Activated naive CD4-positive, alpha-beta T cell (primary cell): ENCODE measurements around the gene CC2D1A.

Source experiments
- DNase-seq, 4 experiments: peaks; one replicate each; lab custom pipeline; 2025; lab: John Stamatoyannopoulos, UW

CC2D1A gene

GRCh38 chr19:13937479-13938300 is 31.7 kb downstream of the CC2D1A start:
- DNase-seq = no peak

GRCh38 chr19:13938301-13939064 is 32.5 kb downstream of the CC2D1A start, which contains the start of gene PODNL1:
TSS of gene PODNL1 (minus strand) at chr19:13938417. CDS start at chr19:13938181, 236 bp downstream.
- DNase-seq = no peak

- DNase-seq = no peak
Measured at GRCh38 chr19:13942023-13942684, 36.2 kb downstream of the CC2D1A start.

GRCh38 chr19:13946414-13946813 is 40.4 kb downstream of the CC2D1A start:
- DNase-seq = no peak

- no peak for DNase-seq
Measured at GRCh38 chr19:13951043-13951442, 45.0 kb downstream of the CC2D1A start.

- DNase-seq = no peak
Measured at GRCh38 chr19:13951799-13952153, 45.8 kb downstream of the CC2D1A start.

- DNase-seq = peak; percentile 96 to 98 (median 98)
Measured at GRCh38 chr19:13952154-13952930, 46.3 kb downstream of the CC2D1A start, which contains the start of gene DCAF15. TSS of gene DCAF15 (plus strand) at chr19:13952509. CDS start at chr19:13952513, 4 bp downstream.

GRCh38 chr19:13952931-13953531 is 47.0 kb downstream of the CC2D1A start:
- no peak for DNase-seq

- no peak for DNase-seq
Measured at GRCh38 chr19:13954185-13954584, 48.2 kb downstream of the CC2D1A start.

- no peak for DNase-seq
Measured at GRCh38 chr19:13955662-13956364, 49.8 kb downstream of the CC2D1A start.

GRCh38 chr19:13956365-13956744 is 50.4 kb downstream of the CC2D1A start:
- no peak for DNase-seq

GRCh38 chr19:13957051-13957450 is 51.0 kb downstream of the CC2D1A start:
- DNase-seq = no peak

GRCh38 chr19:13958043-13958442 is 52.0 kb downstream of the CC2D1A start:
- no peak for DNase-seq

- DNase-seq = no peak
Measured at GRCh38 chr19:13959141-13959961, 53.4 kb downstream of the CC2D1A start.

- peak in 1 of 4 experiments; percentile 16 for DNase-seq
Measured at GRCh38 chr19:13959962-13960862, 54.2 kb downstream of the CC2D1A start.

GRCh38 chr19:13960863-13961784 is 55.1 kb downstream of the CC2D1A start:
- DNase-seq = no peak

GRCh38 chr19:13961826-13962698 is 56.1 kb downstream of the CC2D1A start:
- no peak for DNase-seq
